ENCODE results near the gene EXOC3L4.
"Not testable (repeated sequence)": the region's sequence is repeated elsewhere in the genome, so short reads cannot be mapped to it uniquely, and the experiment has no call there.

Gene EXOC3L4

DNA sequence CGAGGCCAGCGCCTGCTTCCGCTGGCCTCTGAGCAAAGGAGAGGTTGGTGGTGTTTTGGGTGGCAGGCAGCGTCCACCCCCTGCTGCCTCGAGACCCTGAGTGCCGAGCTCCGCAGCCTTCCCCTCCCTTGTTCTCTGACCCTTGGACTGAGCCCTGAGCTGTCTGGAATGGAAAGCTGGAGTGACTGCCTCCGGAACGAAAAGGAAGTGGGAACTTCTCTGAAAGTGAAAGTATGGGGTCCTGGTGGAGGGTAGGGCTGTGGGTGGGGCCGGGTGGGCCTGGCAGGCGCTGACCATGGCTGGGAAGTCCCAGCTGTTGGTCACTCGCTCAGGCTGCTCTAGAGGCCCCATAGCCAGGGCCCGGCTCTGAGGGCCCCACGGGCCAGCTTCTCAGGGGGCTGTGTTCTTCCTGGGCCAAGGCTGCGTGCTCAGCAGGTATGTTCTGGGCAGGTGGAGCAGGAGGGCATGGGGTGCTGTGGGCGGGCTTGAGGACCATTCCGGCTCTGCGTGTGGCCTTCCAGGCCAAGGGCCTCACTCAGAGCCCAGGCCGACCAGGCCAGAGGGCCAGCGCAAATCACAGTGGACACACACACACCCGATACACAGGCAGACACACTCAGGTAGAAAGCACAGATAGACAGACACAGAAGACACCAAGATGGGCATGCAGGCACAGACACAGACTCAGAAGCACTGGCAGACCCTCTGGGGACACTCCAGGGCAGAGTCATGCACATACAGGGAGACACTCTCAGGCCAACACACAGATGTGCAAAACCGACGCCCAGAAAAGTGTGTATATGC, at the start of gene EXOC3L4:
Gene EXOC3L4 (plus strand): TSS at position 320 of the 804 bp plus-strand sequence. CDS start 5,495 bp downstream, outside the sequence.
- ChIA-PET POLR2A (no interaction called here), CTCF (interaction anchor here (1.3 to 3.9 kb wide), 2 partner anchors 9 to 11 kb away, joined by 3 to 44 read pairs; no protein-coding TSS in a partner anchor)
- H3K4me3 ChIP-seq (ENCODE audit: low read depth, low read length), result no peak within 1 kb of the TSS
- no peak for DNase-seq (ENCODE audit: low read depth, low spot score)
- TF ChIP-seq, protein P1, sequence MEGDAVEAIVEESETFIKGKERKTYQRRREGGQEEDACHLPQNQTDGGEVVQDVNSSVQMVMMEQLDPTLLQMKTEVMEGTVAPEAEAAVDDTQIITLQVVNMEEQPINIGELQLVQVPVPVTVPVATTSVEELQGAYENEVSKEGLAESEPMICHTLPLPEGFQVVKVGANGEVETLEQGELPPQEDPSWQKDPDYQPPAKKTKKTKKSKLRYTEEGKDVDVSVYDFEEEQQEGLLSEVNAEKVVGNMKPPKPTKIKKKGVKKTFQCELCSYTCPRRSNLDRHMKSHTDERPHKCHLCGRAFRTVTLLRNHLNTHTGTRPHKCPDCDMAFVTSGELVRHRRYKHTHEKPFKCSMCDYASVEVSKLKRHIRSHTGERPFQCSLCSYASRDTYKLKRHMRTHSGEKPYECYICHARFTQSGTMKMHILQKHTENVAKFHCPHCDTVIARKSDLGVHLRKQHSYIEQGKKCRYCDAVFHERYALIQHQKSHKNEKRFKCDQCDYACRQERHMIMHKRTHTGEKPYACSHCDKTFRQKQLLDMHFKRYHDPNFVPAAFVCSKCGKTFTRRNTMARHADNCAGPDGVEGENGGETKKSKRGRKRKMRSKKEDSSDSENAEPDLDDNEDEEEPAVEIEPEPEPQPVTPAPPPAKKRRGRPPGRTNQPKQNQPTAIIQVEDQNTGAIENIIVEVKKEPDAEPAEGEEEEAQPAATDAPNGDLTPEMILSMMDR (IDR thresholded peaks at IDR 0.05; ENCODE audit: insufficient read depth, low read length, missing control alignments), result no peak

DNA sequence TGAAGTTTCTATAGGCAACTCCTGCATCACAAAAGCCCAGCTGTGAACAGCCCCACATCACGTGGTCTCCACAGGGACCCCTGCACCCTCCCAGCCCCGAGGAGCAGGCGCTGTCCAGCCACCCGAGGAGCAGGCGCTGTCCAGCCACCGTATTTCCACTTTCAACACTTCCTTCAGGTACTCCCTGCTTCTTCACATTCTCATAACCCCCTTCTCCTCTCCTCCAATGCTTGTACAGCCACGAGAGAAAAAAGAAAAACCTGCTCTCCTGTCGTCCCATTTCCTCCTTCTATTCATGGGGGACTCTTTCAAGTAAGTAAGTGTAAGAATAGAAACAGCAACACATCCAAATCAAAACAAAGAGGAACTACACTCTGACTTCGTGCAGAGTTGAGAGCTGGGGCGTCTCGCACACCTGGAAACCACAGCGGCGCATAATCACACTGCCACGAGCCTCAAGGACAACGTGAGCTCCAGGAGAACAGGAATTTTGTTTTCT, 49.1 kb upstream of the EXOC3L4 start:
- CTCF ChIA-PET, result no interaction called here
- no peak overlapping the region for H3K4me3 ChIP-seq (ENCODE audit: low read depth, low read length)
- DNase-seq (ENCODE audit: low read depth, low spot score), result no peak
- TF ChIP-seq, protein P1 (IDR thresholded peaks at IDR 0.05; ENCODE audit: insufficient read depth, low read length, missing control alignments), result no peak
- POLR2A ChIA-PET, result no interaction called here

DNA sequence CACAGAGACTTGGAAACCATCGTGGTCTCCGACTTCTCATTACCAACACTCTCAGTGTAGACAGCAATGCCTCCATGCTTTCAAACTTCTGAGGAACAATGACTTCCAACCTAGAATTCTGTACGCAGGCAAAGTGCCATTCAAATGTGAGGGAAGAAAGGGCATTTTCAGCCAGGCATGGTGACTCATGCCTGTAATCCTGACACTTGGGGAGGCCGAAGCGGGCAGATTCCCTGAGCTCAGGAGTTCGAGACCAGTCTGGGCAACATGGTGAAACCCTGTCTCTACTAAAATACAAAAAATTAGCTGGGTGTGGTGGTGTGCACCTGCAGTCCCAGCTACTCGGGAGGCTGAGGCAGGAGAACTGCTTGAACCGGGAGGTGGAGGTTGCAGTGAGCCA, 47.1 kb upstream of the EXOC3L4 start:
- H3K4me3 ChIP-seq (ENCODE audit: low read depth, low read length); POLR2A ChIA-PET; DNase-seq (ENCODE audit: low read depth, low spot score): not testable (repeated sequence)
- CTCF ChIA-PET, result interaction anchor here (0.9 to 3.2 kb wide), 3 partner anchors 11 to 75 kb away, joined by 3 to 10 read pairs (median 3); no protein-coding TSS in a partner anchor

DNA sequence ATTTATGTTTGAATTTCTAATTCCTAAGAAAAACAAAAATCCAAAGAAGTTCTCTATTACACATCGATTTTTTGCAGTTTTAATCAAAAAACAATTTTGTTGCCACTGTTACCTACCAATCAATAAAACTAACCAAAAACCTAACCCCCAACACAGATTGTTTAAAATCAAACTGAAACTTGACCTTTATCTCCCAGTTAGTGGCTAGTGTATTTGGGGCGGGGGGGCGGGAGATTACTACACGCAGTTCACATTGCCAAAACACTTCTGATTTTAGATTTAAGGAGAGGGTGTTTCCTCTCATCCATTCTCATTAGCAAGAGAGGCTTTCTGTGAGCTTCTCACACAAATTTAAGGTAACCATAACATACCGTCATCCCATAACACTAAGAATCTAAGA, 43.6 kb upstream of the EXOC3L4 start:
- ChIA-PET POLR2A (no interaction called here), CTCF (interaction anchor here (1.2 to 1.6 kb wide), 2 partner anchors 24 to 54 kb away, joined by 3 to 5 read pairs; no protein-coding TSS in a partner anchor)
- H3K4me3 ChIP-seq (ENCODE audit: low read depth, low read length), result no peak overlapping the region
- no peak for DNase-seq (ENCODE audit: low read depth, low spot score)
- TF ChIP-seq, protein P1 (IDR thresholded peaks at IDR 0.05; ENCODE audit: insufficient read depth, low read length, missing control alignments), result no peak

DNA sequence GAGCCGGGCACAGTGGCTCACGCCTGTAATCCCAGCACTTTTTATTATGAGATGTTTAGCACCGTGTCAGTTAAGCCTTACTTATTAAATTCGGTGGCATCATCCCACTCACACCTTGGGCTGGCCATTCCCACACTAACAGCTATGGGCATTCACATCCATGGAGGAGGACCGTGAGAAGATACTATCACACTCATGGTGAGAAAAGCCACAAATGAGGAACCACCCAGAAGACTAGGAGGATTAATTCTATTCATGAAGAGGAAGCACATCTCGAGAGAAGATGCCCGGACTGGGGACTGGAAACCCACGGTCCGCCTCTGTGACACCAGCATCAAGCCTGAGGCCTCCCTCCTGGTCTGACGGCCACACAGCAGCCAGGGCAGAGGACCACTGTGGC, 42.1 kb upstream of the EXOC3L4 start:
- CTCF ChIA-PET, result no interaction called here

DNA sequence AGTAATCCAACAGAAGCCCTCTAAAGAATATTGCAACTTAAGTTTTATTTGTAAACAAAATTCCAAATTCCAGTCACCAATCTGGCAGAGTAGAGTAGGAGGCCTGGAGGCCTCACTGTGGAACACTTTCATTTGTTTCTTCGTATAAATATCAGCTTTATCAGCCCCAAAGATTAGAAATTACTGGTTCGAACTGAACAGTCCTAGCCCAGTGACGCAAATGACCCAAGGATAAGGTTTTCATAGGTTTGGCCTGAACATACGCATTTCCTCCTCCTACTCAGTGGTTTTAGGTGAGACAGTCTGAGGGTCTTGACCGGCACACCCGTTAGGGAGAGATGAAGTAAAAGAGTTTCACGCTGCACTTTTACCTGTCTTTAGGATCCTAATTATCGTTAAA, 38.8 kb upstream of the EXOC3L4 start:
- ChIA-PET POLR2A (no interaction called here), CTCF (interaction anchor here (0.7 to 3.7 kb wide), 3 partner anchors 19 to 280 kb away, joined by 3 to 15 read pairs (median 3); no protein-coding TSS in a partner anchor)
- no peak for DNase-seq (ENCODE audit: low read depth, low spot score)
- TF ChIP-seq, protein P1 (IDR thresholded peaks at IDR 0.05; ENCODE audit: insufficient read depth, low read length, missing control alignments), result no peak
- peak overlapping the region; percentile 97 for H3K4me3 ChIP-seq (ENCODE audit: low read depth, low read length)

More for the DNA sequence above, 42.1 kb upstream of the EXOC3L4 start:
- H3K4me3 ChIP-seq (ENCODE audit: low read depth, low read length), result no peak overlapping the region
- TF ChIP-seq, protein P1 (IDR thresholded peaks at IDR 0.05; ENCODE audit: insufficient read depth, low read length, missing control alignments), result no peak
- POLR2A ChIA-PET, result no interaction called here
- no peak for DNase-seq (ENCODE audit: low read depth, low spot score)

Data from AG04449 (cell line).